Upper lobe of left lung (tissue), 4 donors: ENCODE data around the gene FAM222A.

Source experiments
- POLR2A ChIP-seq, 4 donors: fragments of 450-650 bp; IDR thresholded peaks; one replicate each; pipeline ENCODE4 v1.5.1; 2016 to 2017; ENCODE audit warnings: antibody characterized with exemption in 4 of 4, mild to moderate bottlenecking in 2 of 4
- POLR2AphosphoS5 ChIP-seq, 2 donors: sonication (generic); formaldehyde crosslinking; IDR thresholded peaks; one replicate each; pipeline ENCODE4 v1.5.1; 2017; ENCODE audit warnings: antibody characterized with exemption in 2 of 2
- TF ChIP-seq, protein P1 (sequence below), 6 experiments: fragments of 450-650 bp in 4 of 6; fragments of 200-600 bp in 2 of 6; sonication (generic) in 2 of 6; IDR thresholded peaks; one replicate each; pipeline ENCODE4 v1.5.1; 2016 to 2019; ENCODE audit warnings: antibody characterized with exemption in 6 of 6

GRCh38 chr12:109729371-109729781, 15.8 kb downstream of the FAM222A start:
- TF ChIP-seq, protein P1, sequence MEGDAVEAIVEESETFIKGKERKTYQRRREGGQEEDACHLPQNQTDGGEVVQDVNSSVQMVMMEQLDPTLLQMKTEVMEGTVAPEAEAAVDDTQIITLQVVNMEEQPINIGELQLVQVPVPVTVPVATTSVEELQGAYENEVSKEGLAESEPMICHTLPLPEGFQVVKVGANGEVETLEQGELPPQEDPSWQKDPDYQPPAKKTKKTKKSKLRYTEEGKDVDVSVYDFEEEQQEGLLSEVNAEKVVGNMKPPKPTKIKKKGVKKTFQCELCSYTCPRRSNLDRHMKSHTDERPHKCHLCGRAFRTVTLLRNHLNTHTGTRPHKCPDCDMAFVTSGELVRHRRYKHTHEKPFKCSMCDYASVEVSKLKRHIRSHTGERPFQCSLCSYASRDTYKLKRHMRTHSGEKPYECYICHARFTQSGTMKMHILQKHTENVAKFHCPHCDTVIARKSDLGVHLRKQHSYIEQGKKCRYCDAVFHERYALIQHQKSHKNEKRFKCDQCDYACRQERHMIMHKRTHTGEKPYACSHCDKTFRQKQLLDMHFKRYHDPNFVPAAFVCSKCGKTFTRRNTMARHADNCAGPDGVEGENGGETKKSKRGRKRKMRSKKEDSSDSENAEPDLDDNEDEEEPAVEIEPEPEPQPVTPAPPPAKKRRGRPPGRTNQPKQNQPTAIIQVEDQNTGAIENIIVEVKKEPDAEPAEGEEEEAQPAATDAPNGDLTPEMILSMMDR (IDR thresholded peaks at IDR 0.05), result no peak
- no peak for TF ChIP-seq POLR2A (IDR thresholded peaks at IDR 0.05)
- TF ChIP-seq POLR2AphosphoS5 (IDR thresholded peaks at IDR 0.05), result no peak
